ENCODE data around the gene IGFBP2.

- no peak for TF ChIP-seq CTCF (IDR thresholded peaks at IDR 0.05)
- TF ChIP-seq EZH2 (IDR thresholded peaks at IDR 0.05), result no peak
These were observed 48.5 kb downstream of the IGFBP2 start for GRCh38 chr2:216681683-216682082.
